NCI-H2227 treated with DMSO at 0.1 percent for 48 hours (cell line): ENCODE results near the gene FAM13A.
"Not testable (repeated sequence)": the region's sequence is repeated elsewhere in the genome, so short reads cannot be mapped to it uniquely, and the experiment has no call there.

ENCODE experiments used
- DNase-seq: peaks from one replicate; lab custom pipeline; 2025; lab: John Stamatoyannopoulos, UW

The FAM13A gene

DNA sequence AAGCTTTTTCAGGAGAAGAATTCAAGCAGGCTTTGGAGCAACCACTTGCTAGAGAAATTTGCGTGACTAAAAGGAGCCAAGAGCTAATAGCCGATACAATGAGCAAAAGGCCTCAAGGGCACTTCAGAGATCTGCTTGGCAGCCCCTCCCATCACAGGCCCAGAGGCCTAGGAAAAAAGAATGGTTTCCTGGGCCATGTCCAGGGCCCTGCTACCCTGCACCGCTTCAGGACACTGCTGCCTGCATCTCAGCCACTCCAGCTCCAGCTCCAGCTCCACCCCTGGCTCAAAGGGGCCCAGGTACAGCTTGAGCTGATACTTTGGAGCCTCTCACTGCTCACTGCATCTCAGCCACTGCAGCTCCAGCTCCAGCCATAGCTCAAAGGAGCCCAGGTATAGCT, 98.9 kb downstream of the FAM13A start:
- DNase-seq, result no peak

DNA sequence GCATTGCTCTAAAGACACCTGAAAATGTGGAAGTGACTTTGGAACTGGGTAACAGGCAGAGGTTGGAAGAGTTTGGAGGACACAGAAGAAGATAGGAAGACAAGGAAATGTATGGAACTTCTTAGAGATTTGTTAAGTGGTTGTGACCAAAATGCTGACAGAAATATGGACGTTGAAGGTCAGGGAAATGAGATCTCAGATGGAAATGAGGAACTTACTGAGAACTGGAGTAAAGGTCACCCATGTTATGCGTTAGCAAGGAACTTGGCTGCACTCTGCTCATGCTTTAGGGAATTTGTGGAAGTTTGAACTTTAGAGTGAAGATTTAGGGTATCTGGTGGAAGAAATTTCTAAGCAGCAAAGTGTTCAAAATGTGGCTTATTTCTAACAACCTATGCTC, 99.4 kb downstream of the FAM13A start:
- no peak for DNase-seq

DNA sequence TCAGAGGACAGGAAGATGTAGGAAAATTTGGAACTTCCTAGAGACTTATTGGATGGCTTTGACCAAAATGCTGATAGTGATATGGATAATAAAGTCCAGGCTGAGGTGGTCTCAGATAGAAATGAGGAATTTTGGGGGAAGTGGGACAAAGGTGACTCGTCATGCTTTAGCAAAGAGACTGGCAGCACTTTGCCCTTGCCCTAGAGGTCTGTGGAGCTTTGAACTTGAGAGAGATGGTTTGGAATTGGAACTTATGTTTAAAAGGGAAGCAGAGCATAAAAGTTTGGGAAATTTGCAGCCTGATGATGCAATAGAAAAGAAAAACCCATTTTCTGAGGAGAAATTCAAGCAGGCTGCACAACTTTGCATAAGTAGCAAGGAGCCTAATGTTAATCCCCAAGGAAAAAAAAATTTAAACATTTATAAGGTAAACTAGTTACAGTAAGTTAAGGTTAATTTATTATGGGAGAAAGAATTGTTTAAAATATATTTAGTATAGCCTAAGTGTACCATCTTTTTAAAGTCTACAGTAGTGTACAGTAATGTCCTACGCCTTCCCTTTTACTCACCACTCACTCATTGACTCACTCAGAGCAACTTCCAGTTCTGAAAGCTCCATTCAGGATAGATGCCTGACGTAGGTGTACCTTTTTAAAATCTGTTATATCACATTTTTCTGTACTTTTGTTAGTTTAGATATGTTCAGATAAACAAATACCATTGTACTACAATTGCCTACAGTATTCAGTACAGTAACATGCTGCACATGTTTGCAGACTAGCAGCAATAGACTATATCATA, 101.2 kb downstream of the FAM13A start:
- DNase-seq, result no peak

DNA sequence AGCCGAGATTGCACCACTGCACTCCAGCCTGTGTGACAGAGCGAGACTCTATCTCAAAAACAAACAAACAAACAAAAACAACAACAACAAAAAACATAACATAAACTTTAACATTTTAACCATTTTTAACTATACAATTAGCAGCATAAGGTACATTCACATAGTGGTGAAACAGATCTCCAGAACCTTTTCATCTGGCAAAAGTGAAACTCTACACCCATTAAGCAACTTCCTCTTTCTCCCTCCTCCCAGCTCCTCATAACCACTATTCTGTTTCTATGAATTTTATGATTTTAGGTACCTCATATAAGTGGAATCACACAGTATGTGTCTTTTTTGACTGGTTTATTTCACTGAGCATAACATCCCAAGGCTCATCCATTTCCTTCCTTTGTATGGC, 103.6 kb downstream of the FAM13A start:
- DNase-seq, result no peak

DNA sequence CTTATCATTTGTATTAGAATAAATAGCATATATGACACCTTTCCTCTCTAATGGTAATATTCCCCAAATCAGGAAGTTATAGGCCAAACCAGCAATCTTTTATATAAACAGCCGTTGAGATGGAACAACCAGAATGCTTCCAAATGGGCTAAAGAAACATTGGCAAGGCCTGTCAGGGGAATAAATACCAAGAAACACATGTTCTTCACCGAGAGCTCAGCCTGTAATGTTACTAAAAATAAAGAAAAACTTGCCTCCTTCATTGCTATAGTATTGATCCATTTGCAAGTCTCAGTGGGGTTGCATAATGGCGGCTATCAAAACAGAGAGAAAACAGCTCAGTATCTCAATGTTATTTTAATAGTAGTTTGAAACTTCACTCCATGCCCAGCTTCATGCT, 104.9 kb downstream of the FAM13A start:
- DNase-seq, result no peak

DNA sequence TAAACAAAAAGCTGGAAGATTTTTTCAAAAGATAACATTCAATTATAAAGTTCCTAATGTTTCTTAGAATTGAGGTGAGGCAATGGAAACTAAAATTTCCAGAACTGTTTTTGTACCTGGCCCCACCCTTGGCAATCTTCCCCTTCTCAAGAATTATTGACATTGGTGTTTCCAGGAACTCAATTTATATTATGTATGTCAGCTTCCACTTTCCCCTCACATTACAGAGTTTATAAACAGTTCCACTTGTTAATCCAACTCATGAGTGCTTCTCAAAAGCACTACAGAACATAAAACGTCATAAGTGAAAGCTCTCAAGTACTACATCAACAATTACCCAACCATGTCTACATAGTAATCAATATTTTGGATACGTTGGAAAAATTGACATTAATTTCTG, 107.4 kb downstream of the FAM13A start:
- DNase-seq, result no peak

DNA sequence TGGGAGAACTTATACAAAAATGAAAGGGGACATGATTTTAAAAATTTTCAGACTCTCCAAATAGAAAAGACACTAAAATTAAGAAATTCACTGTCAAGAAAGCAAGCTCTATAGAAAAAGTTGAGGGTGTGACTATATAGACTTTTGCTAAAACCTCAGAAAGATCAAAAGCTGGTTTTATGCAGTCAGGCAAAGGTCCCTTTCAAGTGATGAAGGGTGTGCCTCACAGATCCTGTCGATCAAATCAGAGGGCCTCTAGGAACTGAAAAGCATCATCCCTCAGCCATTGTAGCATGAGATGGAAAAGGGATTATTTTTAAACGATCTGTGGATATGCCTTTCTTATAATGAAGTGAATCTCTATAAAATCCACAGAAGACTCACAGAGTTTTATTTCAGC, 116.5 kb downstream of the FAM13A start:
- no peak for DNase-seq

DNA sequence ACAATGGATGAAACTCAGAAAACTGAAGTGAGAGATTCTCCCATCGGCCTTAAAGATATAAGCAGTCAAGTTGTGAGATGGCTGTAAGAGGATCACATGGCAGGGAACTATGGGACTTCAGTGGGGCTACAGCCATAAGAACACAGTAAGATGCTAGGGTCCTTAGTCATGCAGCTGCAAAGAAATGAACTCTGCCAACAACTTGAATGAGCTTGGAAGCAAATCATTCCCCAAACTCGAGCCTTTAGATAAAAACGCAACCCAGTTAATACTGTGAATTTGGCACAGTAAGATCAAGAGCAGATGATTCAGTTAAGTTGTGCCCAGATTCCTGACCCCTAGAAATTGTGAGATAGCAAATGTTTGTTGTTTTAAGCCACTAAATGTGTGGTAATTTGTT, 117.3 kb downstream of the FAM13A start:
- DNase-seq, result no peak

DNA sequence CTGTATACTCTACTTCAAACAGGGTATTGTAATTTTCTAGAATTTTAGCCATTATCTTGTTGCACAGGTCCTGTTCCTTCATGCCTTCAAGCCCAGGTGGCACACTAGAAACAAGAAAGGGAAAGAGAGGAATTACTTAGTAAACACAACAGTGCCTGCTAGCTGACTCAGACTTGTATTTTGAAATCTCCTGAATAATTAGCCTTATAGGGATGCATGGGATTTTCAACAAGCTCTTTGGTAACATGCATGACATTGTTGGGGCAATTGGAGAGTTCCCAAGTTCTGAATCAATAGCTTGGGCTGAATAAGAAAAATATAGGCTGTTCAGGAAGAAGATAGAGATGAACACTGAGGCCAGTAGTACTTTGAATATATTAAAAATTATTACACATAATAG, 118.8 kb downstream of the FAM13A start:
- DNase-seq, result no peak

DNA sequence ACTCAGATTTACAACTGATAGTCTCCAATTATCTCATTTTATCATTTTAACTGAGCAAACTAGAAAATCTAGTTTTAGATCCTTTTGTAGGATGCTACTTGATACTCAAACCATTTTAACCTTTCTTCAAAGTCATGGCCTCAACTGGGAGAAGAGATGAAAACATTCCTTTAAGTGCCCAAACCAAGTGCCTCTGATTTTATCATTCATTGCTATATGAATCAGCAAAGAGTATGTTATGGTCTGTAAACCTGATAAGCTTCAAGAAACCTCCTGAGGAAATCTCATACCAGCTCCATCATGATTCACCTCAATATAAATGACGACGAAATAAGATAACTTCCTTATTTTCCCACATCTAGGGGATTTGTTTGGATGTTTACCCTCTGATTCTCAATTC, 119.9 kb downstream of the FAM13A start:
- no peak for DNase-seq

DNA sequence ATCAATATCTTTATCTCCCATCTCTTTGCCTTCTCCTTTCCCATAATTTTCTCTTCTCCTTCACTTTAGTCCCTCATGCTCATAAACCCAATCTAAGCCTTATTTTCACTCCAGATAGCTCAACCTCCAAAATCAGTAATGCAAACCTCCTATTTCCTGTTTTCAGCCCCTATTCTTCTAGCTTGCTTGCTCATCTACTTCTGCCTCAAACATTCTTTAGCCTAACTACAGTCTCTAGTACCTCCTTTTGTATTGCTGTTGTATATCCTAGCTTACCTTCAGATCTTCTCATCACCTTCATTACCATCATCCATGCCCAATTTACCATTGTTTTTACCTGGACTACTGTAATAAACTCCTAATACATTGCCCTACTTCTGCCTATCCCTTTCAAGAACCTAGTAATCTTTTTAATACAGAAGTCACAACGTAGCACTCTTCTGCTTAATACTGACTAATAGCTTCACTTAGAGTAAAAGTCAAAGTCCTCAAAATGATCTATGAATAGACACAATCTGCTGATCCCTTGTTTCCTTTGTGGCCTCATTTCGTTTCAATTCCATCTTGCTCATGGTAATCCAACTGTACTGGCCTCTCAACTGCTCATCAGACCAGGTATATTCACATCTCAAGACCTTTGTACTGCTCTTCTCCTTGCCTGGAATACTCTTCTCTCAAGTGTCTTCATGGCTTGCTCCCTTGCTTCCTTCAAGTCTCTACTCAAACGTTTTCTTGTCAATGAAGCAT, 123.4 kb downstream of the FAM13A start:
- no peak for DNase-seq

DNA sequence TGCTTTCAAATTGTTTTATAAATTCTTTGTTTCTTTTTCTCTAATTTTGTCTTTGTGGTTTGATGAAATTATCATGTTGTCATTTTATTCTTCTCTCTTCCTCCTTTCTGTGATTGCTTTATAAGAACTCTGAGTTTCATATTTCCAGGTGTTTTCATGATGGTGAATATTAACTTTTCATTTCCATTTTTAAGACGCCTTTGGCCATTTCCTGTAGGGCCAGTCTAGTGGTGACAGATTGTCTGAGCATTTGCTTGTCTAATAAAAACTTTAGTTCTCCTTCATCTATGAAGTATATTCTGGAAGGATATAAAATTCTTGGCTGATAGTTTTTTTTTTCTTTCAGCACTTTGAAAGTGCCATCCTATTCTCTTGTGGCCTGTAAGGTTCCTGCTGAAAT, 128.1 kb downstream of the FAM13A start:
- DNase-seq, result no peak

DNA sequence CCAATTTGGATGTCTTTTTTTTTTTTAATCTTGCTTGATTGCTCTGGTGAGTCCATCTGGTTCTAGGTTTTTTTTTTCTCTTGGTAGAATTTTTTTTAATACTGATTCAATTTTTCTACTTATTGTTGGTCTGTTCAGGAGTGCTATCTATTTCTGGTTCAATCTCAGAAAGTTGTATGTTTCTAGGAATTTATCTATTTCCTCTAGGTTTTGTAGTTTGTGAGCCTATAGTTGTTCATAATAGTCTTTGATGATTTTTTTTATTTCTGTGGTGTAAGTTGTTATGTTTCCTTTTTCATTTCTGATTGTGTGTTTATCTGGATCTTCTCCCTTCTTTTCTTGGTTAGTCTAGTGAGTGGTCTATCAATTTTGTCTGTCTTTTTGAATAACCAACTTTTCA, 129.6 kb downstream of the FAM13A start:
- DNase-seq, result no peak

DNA sequence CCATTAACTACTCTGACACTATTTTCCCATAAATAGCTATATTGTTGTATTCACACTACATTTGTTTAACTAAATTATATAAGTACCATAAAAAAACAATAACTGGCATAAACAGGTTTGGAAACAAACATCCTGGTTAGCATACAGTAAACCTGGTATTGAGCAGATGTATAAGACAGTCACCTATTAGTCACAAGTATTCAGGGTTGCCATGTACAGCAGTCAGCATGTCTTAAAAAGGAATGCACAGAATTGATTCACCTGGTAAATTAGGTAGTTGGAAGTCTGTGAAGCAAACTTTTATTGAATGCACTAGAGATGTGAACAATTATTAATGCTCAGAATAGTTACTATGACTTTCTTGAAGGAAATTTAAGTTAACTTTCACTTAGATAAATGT, 137.9 kb downstream of the FAM13A start:
- DNase-seq, result no peak

DNA sequence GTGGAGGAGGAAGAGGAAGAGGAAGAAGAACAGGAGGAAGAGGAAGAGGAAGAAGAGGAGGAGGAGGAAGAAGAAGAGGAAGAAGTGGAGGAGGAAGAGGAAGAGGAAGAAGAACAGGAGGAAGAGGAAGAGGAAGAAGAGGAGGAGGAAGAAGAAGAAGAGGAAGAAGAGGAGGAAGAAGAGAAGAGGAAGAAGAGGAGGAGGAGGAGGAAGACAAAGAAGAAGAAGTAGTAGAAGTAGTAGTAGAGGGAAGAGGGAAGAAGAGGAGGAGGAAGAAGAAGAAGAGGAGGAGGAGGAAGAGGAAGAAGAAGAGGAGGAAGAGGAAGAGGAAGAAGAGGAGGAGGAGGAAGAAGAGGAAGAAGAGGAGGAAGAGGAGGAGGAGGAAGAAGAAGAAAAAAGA, 143.8 kb downstream of the FAM13A start:
- DNase-seq, result not testable (repeated sequence)

DNA sequence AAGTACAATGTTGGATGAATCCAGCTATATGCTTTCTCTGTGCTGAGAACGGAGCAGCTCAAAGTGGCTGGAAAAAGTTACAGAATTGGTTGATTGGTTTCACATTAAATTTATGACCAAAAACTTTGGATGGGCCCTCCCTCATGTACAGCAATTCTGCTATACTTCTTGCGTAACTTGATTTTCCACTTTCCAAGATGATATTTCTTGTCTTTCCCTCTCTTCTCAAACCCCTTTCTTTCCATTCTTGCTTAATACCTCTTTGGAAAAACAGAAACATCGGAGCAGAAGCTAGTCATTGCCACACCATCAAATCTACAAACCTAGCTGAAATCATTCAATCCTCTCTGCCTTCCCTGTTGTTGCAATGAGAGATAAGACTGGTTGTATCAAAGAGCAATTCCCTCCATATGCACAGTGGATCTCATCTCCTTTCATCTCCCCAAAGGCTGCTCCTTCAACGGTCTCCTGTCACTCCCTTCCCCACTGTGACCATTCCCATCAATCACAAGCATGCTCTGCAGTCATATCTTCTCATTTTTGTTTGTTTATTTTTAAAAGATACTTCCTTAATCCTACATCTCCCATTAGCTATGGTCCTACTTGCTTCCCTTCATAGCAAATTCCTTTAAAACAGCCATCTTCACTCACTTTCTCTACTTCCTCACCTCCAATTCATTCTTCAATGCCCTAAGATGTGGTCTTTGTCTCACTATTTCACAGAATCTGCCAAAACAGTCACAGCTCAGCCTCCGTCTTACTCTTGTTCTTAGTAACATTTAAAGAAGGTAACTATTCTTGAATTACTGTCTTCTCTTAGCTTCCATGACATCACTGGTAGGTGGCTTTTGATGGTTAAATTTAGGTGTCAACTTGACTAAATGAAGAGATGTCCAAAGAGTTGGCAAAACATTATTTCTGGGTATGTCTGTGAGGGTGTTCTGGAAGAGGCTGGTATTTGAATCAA, 145.5 kb downstream of the FAM13A start:
- no peak for DNase-seq

DNA sequence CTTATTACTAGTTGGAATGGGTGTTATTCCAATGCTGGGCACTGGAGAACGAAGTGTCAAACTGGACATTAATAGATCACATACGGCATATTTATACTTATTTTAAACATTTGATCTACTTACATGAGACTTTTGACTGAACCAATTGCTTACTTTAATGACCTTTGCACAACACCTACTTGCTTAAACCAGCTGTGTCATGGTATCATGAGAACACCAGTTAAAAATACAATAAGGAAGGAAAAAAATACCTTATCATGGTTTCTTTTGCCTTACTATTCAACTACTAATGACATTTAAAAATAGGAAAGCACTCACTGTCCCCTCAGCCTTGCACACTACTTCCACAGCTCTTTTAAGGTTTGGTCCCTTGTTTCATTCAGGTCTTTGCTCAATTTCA, 146.9 kb downstream of the FAM13A start:
- no peak for DNase-seq

DNA sequence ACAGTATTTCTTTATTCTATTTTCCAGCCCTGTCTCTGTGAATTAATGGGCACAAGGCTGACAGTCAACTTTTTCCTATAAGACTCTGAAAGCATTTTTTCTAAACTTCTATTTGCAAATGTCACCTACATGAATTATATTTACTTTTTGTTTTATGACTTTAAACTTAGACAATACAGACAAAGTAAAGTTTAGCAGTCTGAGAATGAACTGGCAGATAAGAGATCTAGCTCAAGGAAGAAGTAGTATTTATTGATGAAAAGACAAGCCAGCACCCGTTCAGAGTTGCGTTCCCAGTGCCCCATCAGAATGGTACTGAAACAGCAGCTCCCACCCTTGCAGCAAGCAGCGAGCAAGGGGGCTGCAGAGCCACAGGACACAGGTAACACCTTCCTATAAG, 148.5 kb downstream of the FAM13A start:
- no peak for DNase-seq

DNA sequence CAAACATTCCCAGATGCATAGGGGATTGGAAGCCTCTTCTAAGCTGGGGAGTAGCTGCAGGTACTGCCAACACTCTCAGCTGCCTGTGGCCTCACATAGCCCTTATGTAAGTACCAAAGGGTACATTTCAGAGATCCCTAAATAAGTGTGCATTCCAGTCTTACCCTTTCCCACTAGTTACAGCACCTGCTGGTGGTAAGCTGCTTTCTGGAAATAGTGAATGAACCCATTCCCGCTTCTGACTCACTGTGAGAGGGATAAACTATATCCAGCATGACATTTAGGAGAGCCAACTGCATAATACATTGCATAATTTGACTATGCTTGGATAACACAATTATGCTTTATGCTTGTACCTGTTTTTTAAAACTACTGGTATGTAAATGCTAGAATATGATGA, 149.0 kb downstream of the FAM13A start:
- no peak for DNase-seq

DNA sequence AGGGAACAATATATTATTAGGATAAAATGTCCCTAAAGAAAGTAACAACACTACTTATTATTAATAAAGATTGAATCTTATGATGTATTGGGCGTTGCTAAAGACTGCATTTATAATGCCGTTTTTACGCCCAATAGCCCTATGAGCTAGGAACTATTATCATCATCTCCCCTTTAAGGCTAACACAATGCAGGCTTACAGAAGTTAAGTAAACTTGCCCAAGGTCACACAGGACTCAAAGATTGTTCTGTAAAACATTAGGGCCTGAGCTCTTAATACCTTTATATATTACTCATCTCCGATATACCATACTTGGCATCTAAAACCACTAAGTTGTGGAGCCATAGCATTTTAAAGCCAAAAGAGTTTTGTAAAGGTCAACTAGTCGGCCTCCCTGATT, 149.5 kb downstream of the FAM13A start:
- DNase-seq, result no peak

DNA sequence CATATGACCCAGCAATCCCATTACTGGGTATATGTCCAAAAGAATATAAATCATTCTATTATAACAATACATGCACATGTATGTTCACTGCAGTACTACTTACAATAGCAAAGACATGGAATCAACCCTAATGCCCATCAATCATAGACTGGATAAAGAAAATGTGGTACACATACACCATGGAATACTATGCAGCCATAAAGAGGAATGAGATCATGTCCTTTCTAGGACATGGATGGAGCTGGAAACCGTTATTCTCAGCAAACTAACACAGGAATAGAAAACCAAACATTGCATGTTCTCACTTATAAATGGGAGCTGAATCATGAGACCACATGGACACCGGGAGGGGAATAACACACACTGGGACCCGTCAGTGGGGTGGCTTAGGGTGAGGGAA, 152.7 kb downstream of the FAM13A start:
- DNase-seq, result not testable (repeated sequence)

DNA sequence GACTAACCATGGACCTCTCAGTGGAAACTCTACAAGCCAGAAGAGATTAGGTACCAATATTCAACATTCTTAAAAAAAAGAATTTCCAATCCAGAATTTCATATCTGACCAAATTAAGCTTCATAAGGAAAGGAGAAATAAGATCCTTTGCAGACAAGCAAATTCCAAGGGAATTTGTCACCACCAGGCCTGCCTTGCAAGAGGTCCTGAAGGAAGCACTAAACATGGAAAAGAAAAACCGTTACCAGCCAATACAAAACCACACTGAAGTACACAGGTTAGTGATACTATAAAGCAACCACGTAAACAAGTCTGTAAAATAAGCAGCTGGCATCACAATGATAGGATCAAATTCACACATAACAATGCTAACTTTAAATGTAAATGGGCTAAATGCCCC, 156.6 kb downstream of the FAM13A start:
- no peak for DNase-seq

DNA sequence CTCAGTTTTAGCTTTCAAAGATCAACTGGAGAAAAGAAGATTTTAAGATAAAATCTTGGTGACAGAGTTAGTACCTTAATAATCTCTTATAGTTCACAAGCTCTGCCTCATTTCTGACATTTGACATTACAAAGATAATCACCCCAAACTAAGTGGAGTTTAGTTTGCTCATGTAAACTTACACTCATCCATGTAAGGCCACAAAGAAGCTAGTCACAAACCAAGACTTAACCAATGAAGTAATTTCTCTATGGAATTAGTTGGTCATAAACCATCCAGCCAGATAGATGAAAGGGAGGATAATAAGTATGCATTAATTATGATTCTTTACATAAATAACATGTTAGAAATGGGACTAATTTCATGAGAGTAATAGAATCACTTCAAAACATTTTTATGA, 159.2 kb downstream of the FAM13A start:
- DNase-seq, result no peak
